IMR-90 (cell line): ENCODE results near the gene C2orf49. TPM values are rescaled to one million over a fixed set of nuclear protein-coding genes. Genes with fewer than 3 reads are reported as not detected.

ENCODE experiments used
- ATAC-seq: fragments of 200-7000 bp; cut with Tn5 transposase; 2 replicates; pipeline ENCODE4 v1.9.1; 2020; ENCODE audit warnings: low read depth, mild to moderate bottlenecking, moderate library complexity
- BruUV-seq: library from RNA; stranded (reverse); fragments of 400-500 nt; replicated peaks from 2 replicates; lab custom pipeline; 2021; lab: Mats Ljungman, UMichigan
- CTCF ChIA-PET: fragments of 300-600 bp; formaldehyde crosslinking; extraction: SDS; loops from one replicate; lab custom pipeline; 2021; ENCODE audit warnings: antibody characterized with exemption; lab: Yijun Ruan, JAX
- POLR2A ChIA-PET: fragments of 300-600 bp; sonication (Branson Sonifier 250); formaldehyde crosslinking; loops from one replicate; lab custom pipeline; 2022; ENCODE audit warnings: antibody characterized with exemption; ENCODE audit not compliant: unreplicated experiment; lab: Charles Lee
- DNase-seq: peaks from one replicate; pipeline ENCODE4 v3.0.0; 2013
- H2AFZ ChIP-seq: replicated peaks from 2 replicates; pipeline ENCODE3; 2013; ENCODE audit warnings: low read length, mild to moderate bottlenecking; ENCODE audit not compliant: poor library complexity
- H2AK5ac ChIP-seq: 2 replicates; pipeline ENCODE4 v1.6.1; 2013; ENCODE audit warnings: low read depth, low read length, inconsistent platforms
- H2AK9ac ChIP-seq: replicated peaks from 2 replicates; pipeline ENCODE3; 2013; ENCODE audit warnings: mild to moderate bottlenecking, low read depth, low read length, moderate library complexity; ENCODE audit not compliant: poor library complexity
- H2BK120ac ChIP-seq: 2 replicates; pipeline ENCODE4 v1.6.1; 2013; ENCODE audit warnings: low read depth, low read length, inconsistent platforms
- H2BK15ac ChIP-seq: 3 replicates; pipeline ENCODE4 v1.6.1; 2013; ENCODE audit warnings: low read depth, low read length, inconsistent platforms
- H2BK20ac ChIP-seq: 2 replicates; pipeline ENCODE4 v1.6.1; 2013; ENCODE audit warnings: low read depth, mild to moderate bottlenecking, inconsistent platforms, low read length, moderate library complexity
- H2BK5ac ChIP-seq: 2 replicates; pipeline ENCODE4 v1.6.1; 2013; ENCODE audit warnings: mild to moderate bottlenecking, low read depth, low read length, inconsistent platforms; ENCODE audit not compliant: poor library complexity, severe bottlenecking
- H3K14ac ChIP-seq: replicated peaks from 2 replicates; pipeline ENCODE4 v1.6.1; 2013; ENCODE audit warnings: low read depth, low read length, inconsistent platforms
- H3K18ac ChIP-seq: 2 replicates; pipeline ENCODE4 v1.6.1; 2013; ENCODE audit warnings: low read depth, low read length, control low read depth
- H3K23ac ChIP-seq: 2 replicates; pipeline ENCODE4 v1.6.1; 2013; ENCODE audit warnings: low read depth, low read length, inconsistent platforms
- H3K27ac ChIP-seq: 2 replicates; pipeline ENCODE4 v1.5.1; 2013; ENCODE audit warnings: mild to moderate bottlenecking, control low read depth, low read length; ENCODE audit not compliant: insufficient read depth
- H3K27me3 ChIP-seq: 2 replicates; pipeline ENCODE4 v1.6.1; 2013; ENCODE audit warnings: low read length; ENCODE audit not compliant: control insufficient read depth, insufficient read depth
- H3K36me3 ChIP-seq: 2 replicates; pipeline ENCODE4 v1.6.1; 2013; ENCODE audit warnings: low read length, mixed read lengths; ENCODE audit not compliant: control insufficient read depth, insufficient read depth
- H3K4ac ChIP-seq: 2 replicates; pipeline ENCODE4 v1.6.1; 2013; ENCODE audit warnings: low read depth, low read length, inconsistent platforms
- H3K4me1 ChIP-seq: 2 replicates; pipeline ENCODE4 v1.6.1; 2013; ENCODE audit warnings: low read length, mixed read lengths; ENCODE audit not compliant: control insufficient read depth, insufficient read depth
- H3K4me2 ChIP-seq: 2 replicates; pipeline ENCODE4 v1.6.1; 2013; ENCODE audit warnings: low read depth, mild to moderate bottlenecking, control low read depth, low read length, moderate library complexity
- H3K4me3 ChIP-seq: 2 replicates; pipeline ENCODE4 v1.5.1; 2013; ENCODE audit warnings: low read depth, mild to moderate bottlenecking, control low read depth, low read length, moderate library complexity; ENCODE audit not compliant: insufficient read depth
- H3K56ac ChIP-seq: 2 replicates; pipeline ENCODE4 v1.6.1; 2013; ENCODE audit warnings: low read length, inconsistent platforms; ENCODE audit not compliant: insufficient read depth; ENCODE audit errors: extremely low read depth
- H3K79me1 ChIP-seq, 2 experiments: 2 replicates each; pipeline ENCODE4 v1.6.1; 2013; ENCODE audit warnings: low read length in 2 of 2, inconsistent platforms in 1 of 2, low read depth in 1 of 2
- H3K9ac ChIP-seq: 2 replicates; pipeline ENCODE4 v1.6.1; 2013; ENCODE audit warnings: low read depth, low read length, control low read depth
- H3K9me1 ChIP-seq: 2 replicates; pipeline ENCODE4 v1.6.1; 2013; ENCODE audit warnings: low read length, inconsistent platforms; ENCODE audit not compliant: insufficient read depth
- H3K9me3 ChIP-seq: 2 replicates; pipeline ENCODE4 v1.6.1; 2013; ENCODE audit warnings: low read length; ENCODE audit not compliant: control insufficient read depth, insufficient read depth
- H4K20me1 ChIP-seq: 2 replicates; pipeline ENCODE4 v1.6.1; 2013; ENCODE audit warnings: low read length, inconsistent platforms; ENCODE audit not compliant: insufficient read depth
- H4K5ac ChIP-seq: 2 replicates; pipeline ENCODE4 v1.6.1; 2013; ENCODE audit warnings: mild to moderate bottlenecking, low read depth, low read length, control low read depth
- H4K8ac ChIP-seq, 2 experiments: 2 replicates each; pipeline ENCODE4 v1.6.1; 2013; ENCODE audit warnings: low read depth in 2 of 2, low read length in 2 of 2, control low read depth in 1 of 2, inconsistent platforms in 1 of 2
- H4K91ac ChIP-seq: 2 replicates; pipeline ENCODE4 v1.6.1; 2013; ENCODE audit warnings: low read depth, low read length, inconsistent platforms; ENCODE audit not compliant: insufficient read depth
- CEBPB ChIP-seq: IDR thresholded peaks from 2 replicates; pipeline ENCODE4 v1.6.1; 2012; ENCODE audit warnings: low read depth, low read length, improper control_type of control experiment
- CHD1 ChIP-seq: IDR thresholded peaks from 2 replicates; pipeline ENCODE4 v1.6.1; 2012; ENCODE audit warnings: low read depth, low read length, improper control_type of control experiment
- ELK1 ChIP-seq: fragments of 150-350 bp; IDR thresholded peaks from 2 replicates; pipeline ENCODE4 v1.6.1; 2016; ENCODE audit warnings: low read depth, mild to moderate bottlenecking, low read length, moderate library complexity, borderline replicate concordance
- FOS ChIP-seq: fragments of 150-350 bp; IDR thresholded peaks from 2 replicates; pipeline ENCODE4 v1.6.1; 2016; ENCODE audit warnings: low read depth, low read length
- MAFK ChIP-seq: IDR thresholded peaks from 2 replicates; pipeline ENCODE4 v1.6.1; 2012; ENCODE audit warnings: low read depth, low read length, improper control_type of control experiment
- MXI1 ChIP-seq: IDR thresholded peaks from 2 replicates; pipeline ENCODE4 v1.6.1; 2012; ENCODE audit warnings: low read depth, mild to moderate bottlenecking, low read length, moderate library complexity, borderline replicate concordance
- NFE2L2 ChIP-seq: fragments of 150-350 bp; IDR thresholded peaks from 2 replicates; pipeline ENCODE4 v1.6.1; 2016; ENCODE audit warnings: low read depth, mild to moderate bottlenecking, low read length
- RAD21 ChIP-seq: IDR thresholded peaks from 2 replicates; pipeline ENCODE4 v1.6.1; 2012; ENCODE audit warnings: low read length, improper control_type of control experiment
- RCOR1 ChIP-seq: IDR thresholded peaks from 2 replicates; pipeline ENCODE4 v1.6.1; 2012; ENCODE audit warnings: mild to moderate bottlenecking, low read length, improper control_type of control experiment; ENCODE audit not compliant: insufficient replicate concordance
- RFX5 ChIP-seq: IDR thresholded peaks from 2 replicates; pipeline ENCODE4 v1.8.0; 2012; ENCODE audit warnings: low read depth, mild to moderate bottlenecking, low read length, moderate library complexity
- dilution Hi-C: fragments of 300-500 bp; cut with HindIII; formaldehyde crosslinking; loops from one replicate; pipeline ENCODE4 v1.14.3; 2018; ENCODE audit warnings: low sequenced_read_pairs; ENCODE audit not compliant: unreplicated experiment
- in situ Hi-C: fragments of 300-500 bp; cut with MboI; formaldehyde crosslinking; loops from 3 replicates; pipeline ENCODE4 v1.14.3; 2019; ENCODE audit warnings: low sequenced_read_pairs, inconsistent platforms, mixed read lengths
- intact Hi-C: fragments of 100-400 bp; cut with micrococcal nuclease; formaldehyde crosslinking; loops from 2 replicates; pipeline ENCODE4 v1.10.0; 2022
- polyA plus RNA-seq, 3 experiments: library from polyadenylated mRNA; depleted of rRNA; stranded (reverse); fragments of >200 nt; gene quantifications; 2 replicates each; pipeline ENCODE4 v1.2.3, GENCODE V29; 2012; ENCODE audit warnings: low replicate concordance in 1 of 3
- total RNA-seq: library from RNA; depleted of rRNA; stranded (reverse); fragments of >200 nt; gene quantifications from 2 replicates; pipeline ENCODE4 v1.2.3, GENCODE V29; 2012

The C2orf49 gene
- total and polyA plus RNA-seq, 2 of the 4 experiments (the other 2 are of a cell fraction), result 3.8 to 8.5 TPM

- Histone ChIP-seq H3K9ac (peak overlapping the region; percentile 64), H2BK15ac (peak overlapping the region; percentile 67; the same call in 2 of the 3 replicates), H3K36me3 (peaks cover 73% of the 10 kb centered on the region), H3K4ac (peak overlapping the region; percentile 81), H3K9me3 (no peaks in the 10 kb centered on the region), H3K9me1 (peaks cover 49% of the 10 kb centered on the region), H4K5ac (peak overlapping the region; percentile 90), H3K4me2 (peak overlapping the region; percentile 51; the same call in 1 of the 2 replicates), H3K14ac (peak overlapping the region; percentile 93), H3K4me3 (no peak overlapping the region), H4K20me1 (peaks cover 74% of the 10 kb centered on the region), H3K56ac (peak overlapping the region; percentile 37), H2BK120ac (peak overlapping the region; percentile 69), H2AFZ (no peak overlapping the region), H3K18ac (peak overlapping the region; percentile 92), H2AK5ac (peak overlapping the region; percentile 75), H3K79me1 (peaks cover 11 to 78% of the 10 kb centered on the region in 2 experiments), H4K8ac (peak overlapping the region; percentile 81 to 91), H2BK5ac (peak overlapping the region; percentile 85), H3K23ac (peak overlapping the region; percentile 78), H4K91ac (peak overlapping the region; percentile 83), H3K27ac (peak overlapping the region; percentile 99), H3K4me1 (peaks cover 53% of the 10 kb centered on the region), H3K27me3 (no peaks in the 10 kb centered on the region), H2AK9ac (no peak overlapping the region), H2BK20ac (peak overlapping the region; percentile 92)
- ATAC-seq, result no peak
- no peak for TF ChIP-seq MXI1
- TF ChIP-seq MAFK, result no peak
- TF ChIP-seq RFX5, result no peak
- TF ChIP-seq NFE2L2, result no peak
- no peak for TF ChIP-seq RCOR1
- TF ChIP-seq RAD21, result no peak
- TF ChIP-seq CEBPB, result no peak
- TF ChIP-seq CHD1, result no peak
- TF ChIP-seq ELK1, result no peak
- TF ChIP-seq FOS, result no peak
- DNase-seq, result no peak
- in situ Hi-C loops, result no loop called here
- CTCF ChIA-PET, result no interaction called here
- no TSS peak for BruUV-seq
- POLR2A ChIA-PET, result interaction anchor here (0.7 kb wide), 2 partner anchors 70 to 130 kb away, joined by 3 read pairs; no protein-coding TSS in a partner anchor
- intact Hi-C loops, result loop anchor here (5.0 kb wide), 1 partner anchor 48 kb away; no protein-coding TSS in a partner anchor
- dilution Hi-C loops, result no loop called here
Measured at GRCh38 chr2:105390454-105390853, 53.1 kb downstream of the C2orf49 start.
